SIG-M5 treated with dmso at 0.1 percent for 504 hours (cell line): ENCODE results near the gene SULT2B1.

Source experiments
- DNase-seq: peaks from one replicate; lab custom pipeline; 2025; ENCODE audit not compliant: unreplicated experiment; lab: John Stamatoyannopoulos, UW

Gene SULT2B1

GRCh38 chr19:48598996-48599700 is 47.2 kb downstream of the SULT2B1 start:
- no peak for DNase-seq

GRCh38 chr19:48600679-48601417 is 48.9 kb downstream of the SULT2B1 start:
- DNase-seq: no peak

- no peak for DNase-seq
Measured at GRCh38 chr19:48603001-48603400, 51.0 kb downstream of the SULT2B1 start.

GRCh38 chr19:48603449-48603848 is 51.5 kb downstream of the SULT2B1 start:
- DNase-seq: no peak

- no peak for DNase-seq
Measured at GRCh38 chr19:48603850-48604249, 51.9 kb downstream of the SULT2B1 start.

GRCh38 chr19:48606463-48607358 is 54.7 kb downstream of the SULT2B1 start, which contains the start of gene SPACA4:
SPACA4 (plus strand) TSS chr19:48606742; CDS start chr19:48606979, 237 bp downstream.
- DNase-seq: no peak

- no peak for DNase-seq
Measured at GRCh38 chr19:48607359-48607755, 55.4 kb downstream of the SULT2B1 start.

- peak; percentile 65 for DNase-seq
Measured at GRCh38 chr19:48608798-48609263, 56.9 kb downstream of the SULT2B1 start.

GRCh38 chr19:48609571-48610108 is 57.7 kb downstream of the SULT2B1 start:
- no peak for DNase-seq

GRCh38 chr19:48611872-48612271 is 59.9 kb downstream of the SULT2B1 start:
- DNase-seq: no peak

- DNase-seq: no peak
Measured at GRCh38 chr19:48613024-48613851, 61.3 kb downstream of the SULT2B1 start.

GRCh38 chr19:48613852-48614435 is 62.0 kb downstream of the SULT2B1 start:
- no peak for DNase-seq

GRCh38 chr19:48614436-48615230 is 62.7 kb downstream of the SULT2B1 start, which contains the start of gene FAM83E:
FAM83E (minus strand) TSS chr19:48615076; CDS start chr19:48613372, 1,704 bp downstream.
- no peak for DNase-seq

- no peak for DNase-seq
Measured at GRCh38 chr19:48615231-48616040, 63.5 kb downstream of the SULT2B1 start.

- DNase-seq: no peak
Measured at GRCh38 chr19:48616041-48616436, 64.1 kb downstream of the SULT2B1 start.

- no peak for DNase-seq
Measured at GRCh38 chr19:48616491-48617056, 64.6 kb downstream of the SULT2B1 start.

- no peak for DNase-seq
Measured at GRCh38 chr19:48617146-48617937, 65.4 kb downstream of the SULT2B1 start.
